Spleen (tissue), 11 donors: ENCODE measurements around the gene JMJD1C. TPM values are rescaled to one million over a fixed set of nuclear protein-coding genes. Genes with fewer than 3 reads are reported as not detected.

ENCODE experiments used
- DNase-seq: peaks from one replicate; pipeline ENCODE4 v3.0.0-alpha.2; 2020
- H3K27ac ChIP-seq, 8 donors: fragments of 200-600 bp; sonication (generic) in 7 of 8; 1 replicate in 4 of 8; 2 replicates in 4 of 8; pipeline versions ENCODE4 v1.5.0 to v1.8.0; 2016 to 2021; ENCODE audit warnings: inconsistent platforms in 4 of 8, mild to moderate bottlenecking in 4 of 8, moderate library complexity in 1 of 8
- H3K27me3 ChIP-seq, 7 donors: fragments of 200-600 bp; sonication (generic) in 6 of 7; replicated peaks in 1 of 7; 1 replicate in 4 of 7; 2 replicates in 3 of 7; pipeline versions ENCODE4 v1.5.0 to v1.8.0; 2016 to 2021; ENCODE audit warnings: inconsistent platforms in 3 of 7, mild to moderate bottlenecking in 1 of 7
- H3K36me3 ChIP-seq, 6 donors: fragments of 200-600 bp; sonication (generic) in 5 of 6; 1 replicate in 4 of 6; 2 replicates in 2 of 6; pipeline versions ENCODE4 v1.5.0 to v1.8.0; 2016 to 2021; ENCODE audit warnings: inconsistent platforms in 2 of 6
- H3K4me1 ChIP-seq, 6 donors: fragments of 200-600 bp; sonication (generic) in 5 of 6; 1 replicate in 3 of 6; 2 replicates in 3 of 6; pipeline versions ENCODE4 v1.5.0 to v1.8.0; 2016 to 2021; ENCODE audit warnings: inconsistent platforms in 3 of 6
- H3K4me3 ChIP-seq, 8 donors: fragments of 200-600 bp; sonication (generic) in 7 of 8; 1 replicate in 4 of 8; 2 replicates in 4 of 8; pipeline versions ENCODE4 v1.5.0 to v1.8.0; 2016 to 2021; ENCODE audit warnings: inconsistent platforms in 4 of 8, mild to moderate bottlenecking in 4 of 8, moderate library complexity in 2 of 8
- H3K9me3 ChIP-seq, 8 donors: fragments of 200-600 bp; sonication (generic) in 7 of 8; 1 replicate in 4 of 8; 2 replicates in 4 of 8; pipeline versions ENCODE4 v1.5.0 to v1.8.0; 2016 to 2021; ENCODE audit warnings: inconsistent platforms in 4 of 8
- POLR2A ChIP-seq, 3 donors: fragments of 450-650 bp; IDR thresholded peaks; one replicate each; pipeline ENCODE4 v1.5.1; 2017; ENCODE audit warnings: antibody characterized with exemption in 3 of 3, mild to moderate bottlenecking in 1 of 3
- POLR2AphosphoS5 ChIP-seq, 3 donors: sonication (generic); formaldehyde crosslinking; IDR thresholded peaks; one replicate each; pipeline ENCODE4 v1.5.1; 2017; ENCODE audit warnings: antibody characterized with exemption in 3 of 3
- WGBS, 5 donors: extraction: QIAGEN DNeasy Blood & Tissue Kit in 3 of 5; methylation state at CpG; one replicate each; pipeline versions ENCODE4 v1.1.5 to v1.1.7; 2013 to 2018; 5-methylcytosine and 5-hydroxymethylcytosine counted together
- intact Hi-C: fragments of 100-400 bp; cut with DNase I; formaldehyde crosslinking; loops from one replicate; pipeline ENCODE4 v1.15.0; 2023; ENCODE audit warnings: low total_unique reads
- polyA plus RNA-seq, 3 donors: library from polyadenylated mRNA; stranded (reverse); fragments of 200-250 nt; gene quantifications; one replicate each; pipeline ENCODE4 v1.2.1, GENCODE V29; 2013
- total RNA-seq, 7 donors: library from RNA; depleted of rRNA in 3 of 7; stranded (reverse); fragments of >200 nt in 3 of 7; fragmentation: NEBNext Ultra II Directional in 4 of 7; extraction: Animal tissue kit (Norgen Biotek cat#: 25700) in 4 of 7; gene quantifications; one replicate each; pipeline versions ENCODE4 v1.1.0 to v1.2.1, GENCODE V29; 2016 to 2021
- TF ChIP-seq, protein P1 (sequence below), 11 experiments: fragments of 200-600 bp in 7 of 11; fragments of 450-650 bp in 4 of 11; sonication (generic) in 4 of 11; IDR thresholded peaks in 8 of 11; conservative IDR thresholded peaks in 3 of 11; 1 replicate in 7 of 11; 2 replicates in 4 of 11; pipeline versions ENCODE4 v1.4.0 to v1.8.0; 2016 to 2021; ENCODE audit warnings: antibody characterized with exemption in 11 of 11, inconsistent platforms in 4 of 11, mild to moderate bottlenecking in 1 of 11
- donor health status: healthy with polysubstance abuse.
- donor health status: DM: no; HTN: no; CAD: no; lungs with moderate emphysema.
- donor health status: DM: no; HTN: no; CAD: no.
- donor health status: Bipolar disorder and iron deficiency.
- donor health status: healthy.
- donor health status: DM: no; HTN: no; CAD: no.
- donor health status: DM: yes; HTN: yes; CAD: no.

JMJD1C gene
- total and polyA plus RNA-seq, 10 donors = 54.3 to 272 (median 137) TPM

- no peaks in the 10 kb centered on the region for H3K27me3 ChIP-seq
- H3K27ac ChIP-seq = no peak overlapping the region
- DNase-seq = no peak
- H3K36me3 ChIP-seq = no peaks in the 10 kb centered on the region
- TF ChIP-seq POLR2AphosphoS5 (IDR thresholded peaks at IDR 0.05) (no peak), POLR2A (IDR thresholded peaks at IDR 0.05) (no peak)
- TF ChIP-seq, protein P1, sequence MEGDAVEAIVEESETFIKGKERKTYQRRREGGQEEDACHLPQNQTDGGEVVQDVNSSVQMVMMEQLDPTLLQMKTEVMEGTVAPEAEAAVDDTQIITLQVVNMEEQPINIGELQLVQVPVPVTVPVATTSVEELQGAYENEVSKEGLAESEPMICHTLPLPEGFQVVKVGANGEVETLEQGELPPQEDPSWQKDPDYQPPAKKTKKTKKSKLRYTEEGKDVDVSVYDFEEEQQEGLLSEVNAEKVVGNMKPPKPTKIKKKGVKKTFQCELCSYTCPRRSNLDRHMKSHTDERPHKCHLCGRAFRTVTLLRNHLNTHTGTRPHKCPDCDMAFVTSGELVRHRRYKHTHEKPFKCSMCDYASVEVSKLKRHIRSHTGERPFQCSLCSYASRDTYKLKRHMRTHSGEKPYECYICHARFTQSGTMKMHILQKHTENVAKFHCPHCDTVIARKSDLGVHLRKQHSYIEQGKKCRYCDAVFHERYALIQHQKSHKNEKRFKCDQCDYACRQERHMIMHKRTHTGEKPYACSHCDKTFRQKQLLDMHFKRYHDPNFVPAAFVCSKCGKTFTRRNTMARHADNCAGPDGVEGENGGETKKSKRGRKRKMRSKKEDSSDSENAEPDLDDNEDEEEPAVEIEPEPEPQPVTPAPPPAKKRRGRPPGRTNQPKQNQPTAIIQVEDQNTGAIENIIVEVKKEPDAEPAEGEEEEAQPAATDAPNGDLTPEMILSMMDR (IDR thresholded peaks at IDR 0.05 in 8 of 11, conservative IDR thresholded peaks at IDR 0.05 in 3 of 11) = no peak
- 79 to 91% (median 88%) methylated on average over 2 of the region's 2 CpGs for WGBS, 5 donors
- intact Hi-C loops = no loop called here
- no peak overlapping the region for H3K4me3 ChIP-seq
- H3K9me3 ChIP-seq = no peaks in the 10 kb centered on the region
- H3K4me1 ChIP-seq = peaks cover 0 to 16% (median 9%) of the 10 kb centered on the region in 6 donors
These were observed 56.2 kb downstream of the JMJD1C start for GRCh38 chr10:63409465-63410027.

GRCh38 chr10:63407136-63407662 is 58.6 kb downstream of the JMJD1C start:
- DNase-seq = no peak
- 97 to 100% (median 100%) methylated on average over 1 of the region's 1 CpG for WGBS, 5 donors

DNA sequence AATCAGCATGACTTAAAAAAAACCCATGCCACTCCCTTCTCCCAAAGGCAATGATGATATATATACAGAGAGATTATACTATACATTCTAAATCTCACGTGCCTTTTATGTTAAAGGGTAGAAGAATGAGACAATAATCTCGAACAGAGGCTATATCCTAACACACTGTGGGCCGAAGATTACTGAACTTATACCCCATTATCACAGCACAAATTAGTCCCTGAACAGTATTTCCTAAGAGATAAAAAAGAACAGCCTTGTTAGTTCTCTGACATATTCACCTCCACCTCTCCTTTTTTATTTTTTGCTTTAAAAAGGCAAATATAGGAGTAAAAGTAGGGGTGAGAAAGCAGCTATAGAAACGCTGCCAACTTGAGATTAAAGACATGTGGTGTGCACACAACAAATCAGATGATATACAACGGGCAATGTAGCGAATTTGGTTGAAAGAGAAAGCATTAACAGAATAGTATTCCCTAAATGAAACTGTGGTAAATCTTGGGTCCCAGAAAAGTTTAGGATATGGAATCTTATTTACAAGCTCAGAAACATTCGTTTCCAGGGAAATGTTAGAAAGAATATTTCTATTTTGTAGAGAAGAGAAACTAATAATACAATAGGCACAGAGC is 69.5 kb downstream of the JMJD1C start:
- Histone ChIP-seq H3K27me3 (no peaks in the 10 kb centered on the region), H3K27ac (peak overlapping the region in 4 of 8 donors; percentile 30 to 63 (median 52)), H3K36me3 (no peaks in the 10 kb centered on the region), H3K4me3 (peak overlapping the region in 2 of 8 donors; percentile 26 to 39), H3K9me3 (peaks cover 0 to 4% (median 0%) of the 10 kb centered on the region in 8 donors), H3K4me1 (peaks cover 0 to 27% (median 7%) of the 10 kb centered on the region in 6 donors)
- TF ChIP-seq POLR2AphosphoS5 (IDR thresholded peaks at IDR 0.05) = no peak
- DNase-seq = no peak
- 67 to 79% (median 75%) methylated on average over 7 of the region's 7 CpGs for WGBS, 5 donors
- intact Hi-C loops = no loop called here

More at GRCh38 chr10:63407136-63407662, 58.6 kb downstream of the JMJD1C start:
- intact Hi-C loops = no loop called here
- TF ChIP-seq POLR2A (IDR thresholded peaks at IDR 0.05) (no peak), POLR2AphosphoS5 (IDR thresholded peaks at IDR 0.05) (no peak)
- TF ChIP-seq, protein P1 (IDR thresholded peaks at IDR 0.05 in 8 of 11, conservative IDR thresholded peaks at IDR 0.05 in 3 of 11) = no peak
- Histone ChIP-seq H3K9me3 (no peaks in the 10 kb centered on the region), H3K27ac (no peak overlapping the region), H3K4me1 (peaks cover 0 to 16% (median 9%) of the 10 kb centered on the region in 6 donors), H3K36me3 (no peaks in the 10 kb centered on the region), H3K4me3 (no peak overlapping the region), H3K27me3 (no peaks in the 10 kb centered on the region)

DNA sequence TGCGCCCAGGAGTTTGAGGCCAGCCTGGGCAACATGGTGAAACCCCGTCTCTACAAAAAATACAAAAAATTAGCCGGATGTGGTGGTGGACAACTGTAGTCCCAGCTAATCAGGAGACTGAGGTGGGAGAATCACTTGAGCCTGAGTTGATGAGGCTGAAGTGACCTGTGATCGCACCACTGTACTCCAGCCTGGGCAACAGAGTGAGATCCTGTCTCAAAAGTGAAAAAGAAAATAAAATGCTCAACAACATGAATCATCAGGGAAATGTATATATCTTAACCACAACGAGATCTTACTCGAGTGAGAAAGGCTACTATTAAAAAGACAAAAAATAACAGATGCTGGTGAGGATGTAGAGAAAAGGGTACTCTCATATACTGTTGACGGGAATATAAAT is 72.7 kb downstream of the JMJD1C start:
- intact Hi-C loops = no loop called here
- WGBS, 5 donors = 85 to 89% (median 87%) methylated on average over 7 of the region's 7 CpGs
- TF ChIP-seq, protein P1 (IDR thresholded peaks at IDR 0.05 in 8 of 11, conservative IDR thresholded peaks at IDR 0.05 in 3 of 11) = no peak
- no peak for TF ChIP-seq POLR2AphosphoS5 (IDR thresholded peaks at IDR 0.05)
- TF ChIP-seq POLR2A (IDR thresholded peaks at IDR 0.05) = no peak
- Histone ChIP-seq H3K4me1 (peaks cover 3 to 49% (median 21%) of the 10 kb centered on the region in 6 donors), H3K27ac (no peak overlapping the region), H3K9me3 (peaks cover 0 to 17% (median 11%) of the 10 kb centered on the region in 8 donors), H3K4me3 (no peak overlapping the region), H3K27me3 (no peaks in the 10 kb centered on the region), H3K36me3 (no peaks in the 10 kb centered on the region)
- DNase-seq = no peak
